HTERT RPE-1 (cell line): ENCODE data around the gene GABRQ.
"Not testable (repeated sequence)": the region's sequence is repeated elsewhere in the genome, so short reads cannot be mapped to it uniquely, and the experiment has no call there.

ENCODE experiments used
- in situ Hi-C: fragments of 300-500 bp; cut with MboI; formaldehyde crosslinking; loops from 4 replicates; pipeline ENCODE4 v1.14.3; 2020; ENCODE audit warnings: low sequenced_read_pairs

Gene GABRQ

GRCh38 chrX:152656890-152657289 lies 19.2 kb downstream of the GABRQ start:
- in situ Hi-C loops = no loop called here

- in situ Hi-C loops = no loop called here
These were observed 20.6 kb downstream of the GABRQ start for GRCh38 chrX:152658302-152658701.

- in situ Hi-C loops = no loop called here
These were observed 25.4 kb downstream of the GABRQ start for GRCh38 chrX:152663086-152663485.

- in situ Hi-C loops = no loop called here
These were observed 36.4 kb downstream of the GABRQ start for GRCh38 chrX:152674135-152674534.

GRCh38 chrX:152674652-152675051 lies 37.0 kb downstream of the GABRQ start:
- in situ Hi-C loops = not testable (repeated sequence)

- in situ Hi-C loops = not testable (repeated sequence)
These were observed 43.3 kb downstream of the GABRQ start for GRCh38 chrX:152681012-152681411.

GRCh38 chrX:152697952-152698931 lies 60.5 kb downstream of the GABRQ start, which contains the start of gene MAGEA3:
MAGEA3 (plus strand) TSS chrX:152698794; CDS start chrX:152700833, 2,039 bp downstream.
- in situ Hi-C loops = not testable (repeated sequence)

- in situ Hi-C loops = not testable (repeated sequence)
These were observed 62.7 kb downstream of the GABRQ start for GRCh38 chrX:152700390-152700789.

- in situ Hi-C loops = not testable (repeated sequence)
These were observed 68.8 kb downstream of the GABRQ start for GRCh38 chrX:152706500-152706899.
